Activated CD8-positive, alpha-beta memory T cell treated with anti-CD3 and anti-CD28 coated beads, Interleukin-2, amount 50 U/mL, for 48 hours (primary cell): ENCODE results near the gene NANOS2.
"Not testable (repeated sequence)": the region's sequence is repeated elsewhere in the genome, so short reads cannot be mapped to it uniquely, and the experiment has no call there.

Source experiments
- DNase-seq: peaks from one replicate; pipeline ENCODE4 v3.0.0-alpha.2; 2020

Gene NANOS2

GRCh38 chr19:45873219-45873772 lies 41.3 kb downstream of the NANOS2 start:
- no peak for DNase-seq

GRCh38 chr19:45872095-45872919 lies 42.3 kb downstream of the NANOS2 start:
- DNase-seq, result no peak

GRCh38 chr19:45870798-45871197 lies 43.8 kb downstream of the NANOS2 start:
- DNase-seq, result no peak

GRCh38 chr19:45867241-45867640 lies 47.3 kb downstream of the NANOS2 start:
- not testable (repeated sequence) for DNase-seq

- DNase-seq, result no peak
Observed at GRCh38 chr19:45866400-45867176, 48.0 kb downstream of the NANOS2 start.

GRCh38 chr19:45865269-45865948 lies 49.2 kb downstream of the NANOS2 start:
- DNase-seq, result no peak

- no peak for DNase-seq
Observed at GRCh38 chr19:45864629-45865082, 49.9 kb downstream of the NANOS2 start.

GRCh38 chr19:45863840-45864628 lies 50.5 kb downstream of the NANOS2 start, which contains the start of gene FOXA3:
Gene FOXA3 (plus strand): TSS chr19:45864326. CDS start chr19:45864457, 131 bp downstream.
- DNase-seq, result peak; percentile 84

- DNase-seq, result no peak
Observed at GRCh38 chr19:45863335-45863839, 51.2 kb downstream of the NANOS2 start.
